ENCODE measurements around the gene C19orf38.

Gene C19orf38, protein sequence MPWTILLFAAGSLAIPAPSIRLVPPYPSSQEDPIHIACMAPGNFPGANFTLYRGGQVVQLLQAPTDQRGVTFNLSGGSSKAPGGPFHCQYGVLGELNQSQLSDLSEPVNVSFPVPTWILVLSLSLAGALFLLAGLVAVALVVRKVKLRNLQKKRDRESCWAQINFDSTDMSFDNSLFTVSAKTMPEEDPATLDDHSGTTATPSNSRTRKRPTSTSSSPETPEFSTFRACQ

DNA sequence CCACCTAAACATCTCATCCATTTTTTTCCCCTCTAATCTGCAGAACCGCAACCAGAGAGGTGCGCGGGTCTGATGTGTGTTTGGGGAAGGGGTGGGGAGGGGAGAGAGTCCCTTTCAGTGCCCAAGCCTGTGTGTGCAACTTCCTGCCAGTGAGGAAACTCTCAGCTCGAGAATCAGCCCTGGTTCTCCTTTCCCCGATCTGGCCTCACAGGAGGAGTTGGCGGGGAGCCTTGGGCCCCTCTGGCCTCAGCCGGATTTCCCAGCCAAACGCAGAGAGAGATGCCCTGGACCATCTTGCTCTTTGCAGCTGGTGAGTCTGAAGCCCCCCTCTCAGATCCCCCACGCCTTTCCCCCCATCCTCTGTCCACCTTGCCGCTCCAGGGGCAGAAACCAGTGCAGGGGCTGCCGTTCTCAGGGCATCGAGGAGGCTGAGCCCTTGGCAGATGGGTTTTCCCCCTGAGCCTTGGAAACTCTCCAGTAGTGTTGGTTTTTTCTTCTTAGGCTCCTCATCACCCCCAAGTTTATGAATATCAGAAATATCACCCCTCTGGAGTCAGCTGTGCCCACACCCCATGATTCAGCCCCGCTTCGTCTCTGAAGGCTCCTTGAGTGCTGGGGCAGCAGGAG, at the start of gene C19orf38:
Gene C19orf38, plus strand, starts transcription at position 186 of the 627 bp plus-strand sequence. Its CDS starts 94 bp downstream, at position 280.
- Histone ChIP-seq H3K4me3 (peak within 1 kb of the TSS; percentile 25), H3K27ac (no peak within 1 kb of the TSS)
- TF ChIP-seq, protein P1, sequence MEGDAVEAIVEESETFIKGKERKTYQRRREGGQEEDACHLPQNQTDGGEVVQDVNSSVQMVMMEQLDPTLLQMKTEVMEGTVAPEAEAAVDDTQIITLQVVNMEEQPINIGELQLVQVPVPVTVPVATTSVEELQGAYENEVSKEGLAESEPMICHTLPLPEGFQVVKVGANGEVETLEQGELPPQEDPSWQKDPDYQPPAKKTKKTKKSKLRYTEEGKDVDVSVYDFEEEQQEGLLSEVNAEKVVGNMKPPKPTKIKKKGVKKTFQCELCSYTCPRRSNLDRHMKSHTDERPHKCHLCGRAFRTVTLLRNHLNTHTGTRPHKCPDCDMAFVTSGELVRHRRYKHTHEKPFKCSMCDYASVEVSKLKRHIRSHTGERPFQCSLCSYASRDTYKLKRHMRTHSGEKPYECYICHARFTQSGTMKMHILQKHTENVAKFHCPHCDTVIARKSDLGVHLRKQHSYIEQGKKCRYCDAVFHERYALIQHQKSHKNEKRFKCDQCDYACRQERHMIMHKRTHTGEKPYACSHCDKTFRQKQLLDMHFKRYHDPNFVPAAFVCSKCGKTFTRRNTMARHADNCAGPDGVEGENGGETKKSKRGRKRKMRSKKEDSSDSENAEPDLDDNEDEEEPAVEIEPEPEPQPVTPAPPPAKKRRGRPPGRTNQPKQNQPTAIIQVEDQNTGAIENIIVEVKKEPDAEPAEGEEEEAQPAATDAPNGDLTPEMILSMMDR (IDR thresholded peaks at IDR 0.05): no peak
- no peak for DNase-seq (ENCODE audit: low spot score)

DNA sequence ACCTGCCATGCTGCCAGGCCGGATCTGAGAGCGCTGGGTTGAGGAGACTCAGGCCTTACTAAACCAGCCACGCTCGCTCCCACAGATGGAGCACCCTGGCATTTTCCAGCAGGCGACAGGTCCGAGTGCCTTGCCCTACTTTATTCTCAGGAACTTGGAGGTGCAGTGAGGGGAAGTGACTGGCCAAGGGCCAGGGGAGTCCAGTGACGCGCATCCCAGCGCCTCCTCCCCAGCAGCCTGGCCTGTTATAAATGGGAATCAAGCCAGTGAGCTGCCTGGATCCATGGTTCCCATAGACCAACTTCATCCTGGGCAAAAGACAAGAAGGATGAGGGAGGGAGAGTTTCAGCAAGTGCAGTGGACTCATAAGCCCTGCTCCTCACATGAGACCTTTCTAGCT, 47.7 kb upstream of the C19orf38 start:
- TF ChIP-seq, protein P1 (IDR thresholded peaks at IDR 0.05): no peak
- no peak overlapping the region for H3K27ac ChIP-seq

DNA sequence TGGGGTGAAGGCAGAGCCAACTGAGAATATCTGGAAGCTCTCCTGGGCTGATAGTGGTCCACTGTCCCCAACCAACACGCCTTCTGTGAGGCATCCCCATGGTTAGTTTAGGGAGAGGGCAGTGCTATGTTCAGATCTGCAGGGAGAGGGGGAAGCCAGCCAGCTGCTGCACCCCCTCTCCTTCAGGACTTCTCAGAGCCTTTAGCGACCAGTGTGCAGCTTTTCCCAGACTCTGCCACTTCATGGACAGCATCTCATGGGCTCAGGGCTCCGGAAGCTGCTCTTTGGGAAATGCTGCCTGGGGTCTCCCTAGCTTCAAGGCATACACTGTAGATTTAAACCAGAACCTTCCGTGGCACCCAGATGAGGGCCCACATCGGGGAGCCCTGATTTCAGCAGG, 45.7 kb upstream of the C19orf38 start:
- TF ChIP-seq, protein P1 (IDR thresholded peaks at IDR 0.05): no peak

More for the DNA sequence above, 47.7 kb upstream of the C19orf38 start:
- no peak for DNase-seq (ENCODE audit: low spot score)
- no peak overlapping the region for H3K4me3 ChIP-seq

DNA sequence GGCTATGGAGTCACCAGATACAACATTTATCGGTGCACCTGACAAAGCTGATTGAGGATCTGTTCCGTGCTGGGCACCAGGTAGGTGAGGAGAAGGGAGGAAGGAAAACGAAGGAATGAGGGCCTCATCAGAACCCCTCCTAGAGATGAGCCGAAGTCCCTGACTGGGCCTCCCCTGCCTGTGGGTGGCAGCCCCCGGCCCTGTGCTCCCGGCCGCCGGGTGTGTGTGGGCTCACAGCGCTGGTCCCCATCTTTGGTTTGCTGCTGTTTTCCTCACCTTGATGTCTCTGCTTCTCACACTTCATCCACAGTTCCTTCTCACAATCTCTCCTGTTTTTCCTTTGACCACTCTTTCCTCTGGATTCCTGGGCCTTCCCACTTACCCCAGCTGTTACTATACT, 45.0 kb upstream of the C19orf38 start:
- Histone ChIP-seq H3K27ac (no peak overlapping the region), H3K4me3 (no peak overlapping the region)
- DNase-seq (ENCODE audit: low spot score): no peak
- TF ChIP-seq, protein P1 (IDR thresholded peaks at IDR 0.05): no peak

More for the DNA sequence above, 45.7 kb upstream of the C19orf38 start:
- no peak overlapping the region for H3K27ac ChIP-seq
- no peak overlapping the region for H3K4me3 ChIP-seq
- DNase-seq (ENCODE audit: low spot score): no peak

DNA sequence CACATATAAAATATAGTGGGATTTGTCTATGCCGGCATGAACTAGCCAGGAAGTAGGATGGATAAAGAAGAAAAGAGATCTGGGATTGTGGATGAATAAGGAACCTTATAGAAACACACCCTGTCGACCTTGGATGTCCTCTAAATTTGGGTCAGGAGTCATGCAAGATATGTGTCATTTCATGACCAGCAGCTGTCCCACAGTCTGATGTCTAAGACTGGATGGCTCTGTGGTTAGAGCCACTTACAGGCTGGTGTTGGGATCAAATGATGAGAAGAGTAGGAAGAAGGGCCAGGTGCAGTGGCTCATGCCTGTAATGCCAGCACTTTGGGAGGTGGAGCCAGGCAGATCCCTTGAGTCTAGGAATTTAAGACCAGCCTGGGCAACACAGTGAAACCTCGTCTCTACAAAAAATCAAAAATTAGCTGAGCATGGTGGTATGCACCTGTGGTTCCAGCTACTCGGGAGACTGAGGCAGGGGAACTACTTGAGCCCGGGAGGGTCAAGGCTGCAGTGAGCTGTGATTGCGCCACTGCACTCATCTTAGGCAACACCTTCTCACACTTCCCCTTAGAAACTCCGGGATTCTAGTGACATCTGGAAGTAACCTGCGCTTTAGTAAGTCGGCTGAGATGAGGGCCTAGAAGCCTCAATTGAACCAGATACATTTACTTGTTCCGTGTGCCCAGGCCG, 43.0 kb upstream of the C19orf38 start:
- H3K27ac ChIP-seq: no peak overlapping the region
- no peak for DNase-seq (ENCODE audit: low spot score)
- no peak overlapping the region for H3K4me3 ChIP-seq
- TF ChIP-seq, protein P1 (IDR thresholded peaks at IDR 0.05): no peak

DNA sequence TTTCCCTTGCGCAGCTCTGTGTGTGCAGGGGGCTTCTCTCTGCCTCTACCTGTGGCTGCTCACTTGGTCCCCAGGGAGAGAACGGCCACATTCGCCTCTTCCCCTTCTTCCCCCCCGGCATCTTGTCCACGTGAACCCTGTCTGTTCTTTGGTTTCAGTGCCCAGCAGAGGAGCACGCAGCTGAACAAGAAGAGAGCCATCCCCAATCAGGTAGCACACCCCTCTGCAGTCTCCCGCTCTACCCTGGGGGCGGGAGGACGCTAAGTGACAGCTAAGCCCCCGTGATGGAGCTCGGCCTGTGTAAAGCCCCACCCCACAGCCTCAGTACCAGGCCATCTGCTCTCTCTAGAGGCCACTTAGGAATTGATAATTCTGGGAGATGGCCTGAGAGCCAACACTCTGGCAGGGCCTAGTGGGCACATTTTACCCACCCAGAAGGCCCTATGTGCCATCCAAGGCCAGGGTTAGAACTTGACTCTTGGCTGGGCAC, 42.4 kb upstream of the C19orf38 start:
- Histone ChIP-seq H3K4me3 (no peak overlapping the region), H3K27ac (no peak overlapping the region)
- DNase-seq (ENCODE audit: low spot score): no peak

More for the DNA sequence above, 42.4 kb upstream of the C19orf38 start:
- TF ChIP-seq, protein P1 (IDR thresholded peaks at IDR 0.05): no peak

All from coronary artery (tissue), 2 donors.